Measurements from ENCODE around the gene TMED1. TPM values are rescaled to one million over a fixed set of nuclear protein-coding genes. Genes with fewer than 3 reads are reported as not detected.

Gene TMED1
- total and polyA plus RNA-seq, 2 of the 13 experiments (the other 11 are each of a cell fraction or from before 2014, with no cell fraction given): 48.3 to 51.8 TPM

- H2AFZ ChIP-seq (ENCODE audit: low read length): no peak overlapping the region
- peaks cover 0 to 2% of the 10 kb centered on the region in 2 experiments; a peak in 1 of 5 replicates for H3K36me3 ChIP-seq (replicated peaks in 1 of 2; ENCODE audit: control insufficient read depth in 1 of 2, insufficient read depth in 2 of 2, low read length in 2 of 2)
- 76% methylated on average over 1 of the region's 1 CpG for WGBS (ENCODE audit: low lambda C conversion rate)
- FAIRE-seq: no peak
- H3K79me2 ChIP-seq (ENCODE audit: insufficient read depth, low read length): peaks cover 56% of the 10 kb centered on the region
- BruUV-seq (replicated peaks): no TSS peak
- H3K4me2 ChIP-seq (ENCODE audit: low read depth, low read length): peak overlapping the region; percentile 27; the same call in 1 of the 2 replicates
- H4K20me1 ChIP-seq (ENCODE audit: insufficient read depth, low read length): no peaks in the 10 kb centered on the region
- H3K27me3 ChIP-seq (ENCODE audit: control insufficient read depth in 1 of 2, insufficient read depth in 2 of 2, low read length in 2 of 2): no peaks in the 10 kb centered on the region
- no peak for TF ChIP-seq MYNN (CRISPR knock-in tag; IDR thresholded peaks at IDR 0.05; ENCODE audit: low read depth)
- TF ChIP-seq ZNF460 (CRISPR knock-in tag; IDR thresholded peaks at IDR 0.05; ENCODE audit: borderline replicate concordance): peak; percentile 34; the same call in 1 of the 2 replicates
- no peak for DNase-seq (ENCODE audit: low spot score)
- peaks cover 71% of the 10 kb centered on the region for H3K4me1 ChIP-seq (ENCODE audit: insufficient read depth, low read length)
- no peak overlapping the region for H3K27ac ChIP-seq (ENCODE audit: extremely low read length, insufficient read depth, low read length)
- in situ Hi-C loops (cut with HindIII; ENCODE audit: extremely low pct_ligation_motif_present, low pct_unique_long_range_greater_than_20kb) (no loop called here), intact Hi-C loops (cut with micrococcal nuclease; ENCODE audit: unreplicated experiment) (loop anchor here (10.0 kb wide), 1 partner anchor 51 kb away; the partner anchor contains the start of genes TIMM29 and YIPF2)
- CTCF ChIA-PET (ENCODE audit: low intra/inter-chr PET ratio, low total read pairs): no interaction called here
- POLR2A ChIA-PET: interaction anchor here (0.6 kb wide), 1 partner anchor 330 kb away, joined by 3 read pairs; no protein-coding TSS in a partner anchor
- no peaks in the 10 kb centered on the region for H3K9me3 ChIP-seq (ENCODE audit: low read length)
- no peak overlapping the region for H3K9ac ChIP-seq (ENCODE audit: insufficient read depth, low read depth, low read length)
- ATAC-seq: no peak
- no peak overlapping the region for H3K4me3 ChIP-seq (replicated peaks in 1 of 3; ENCODE audit: insufficient read depth in 1 of 3, low read depth in 2 of 3, low read length in 3 of 3)
These were observed 38.0 kb upstream of the TMED1 start for GRCh38 chr19:10874024-10874423.

GRCh38 chr19:10872546-10873107, 36.6 kb upstream of the TMED1 start:
- Histone ChIP-seq H3K9ac (ENCODE audit: insufficient read depth, low read depth, low read length) (peak overlapping the region; percentile 82), H3K27ac (ENCODE audit: extremely low read length, insufficient read depth, low read length) (peak overlapping the region; percentile 60), H3K4me3 (replicated peaks in 1 of 3; ENCODE audit: insufficient read depth in 1 of 3, low read depth in 2 of 3, low read length in 3 of 3) (peak overlapping the region; percentile 85 to 96 (median 87)), H3K4me2 (ENCODE audit: low read depth, low read length) (peak overlapping the region; percentile 87), H3K36me3 (replicated peaks in 1 of 2; ENCODE audit: control insufficient read depth in 1 of 2, insufficient read depth in 2 of 2, low read length in 2 of 2) (peaks cover 0 to 2% of the 10 kb centered on the region in 2 experiments; a peak in 1 of 5 replicates), H3K27me3 (ENCODE audit: control insufficient read depth in 1 of 2, insufficient read depth in 2 of 2, low read length in 2 of 2) (no peaks in the 10 kb centered on the region), H4K20me1 (ENCODE audit: insufficient read depth, low read length) (no peaks in the 10 kb centered on the region), H2AFZ (ENCODE audit: low read length) (no peak overlapping the region), H3K9me3 (ENCODE audit: low read length) (no peaks in the 10 kb centered on the region), H3K4me1 (ENCODE audit: insufficient read depth, low read length) (peaks cover 62% of the 10 kb centered on the region), H3K79me2 (ENCODE audit: insufficient read depth, low read length) (peaks cover 45% of the 10 kb centered on the region)
- WGBS (ENCODE audit: low lambda C conversion rate): 5% methylated on average over 15 of the region's 16 CpGs
- no peak for ATAC-seq
- no peak for DNase-seq (ENCODE audit: low spot score)
- intact Hi-C loops (cut with micrococcal nuclease; ENCODE audit: unreplicated experiment): loop anchor here (10.0 kb wide), 1 partner anchor 52 kb away; the partner anchor contains the start of genes TIMM29 and YIPF2
- CTCF ChIA-PET (ENCODE audit: low intra/inter-chr PET ratio, low total read pairs): no interaction called here
- FAIRE-seq: no peak
- TSS peak; percentile 67 for BruUV-seq (replicated peaks)
- TF ChIP-seq BATF2 (CRISPR knock-in tag; IDR thresholded peaks at IDR 0.05): no peak
- TF ChIP-seq CEBPG (CRISPR knock-in tag; IDR thresholded peaks at IDR 0.05): no peak
- no peak; the same call in 1 of the 2 replicates for TF ChIP-seq ZNF687 (CRISPR knock-in tag; IDR thresholded peaks at IDR 0.05)
- peak; percentile 22; the same call in 1 of the 2 replicates for TF ChIP-seq PHF8 (CRISPR knock-in tag; IDR thresholded peaks at IDR 0.05)
- TF ChIP-seq POGK (CRISPR knock-in tag; conservative IDR thresholded peaks at IDR 0.05): no peak
- TF ChIP-seq STAT5B (CRISPR knock-in tag; IDR thresholded peaks at IDR 0.05): no peak
- no peak for TF ChIP-seq ISL2 (CRISPR knock-in tag; IDR thresholded peaks at IDR 0.05)
- peak; percentile 51; the same call in 1 of the 2 replicates for TF ChIP-seq DMAP1 (CRISPR knock-in tag; IDR thresholded peaks at IDR 0.05)
- POLR2A ChIA-PET: interaction anchor here (0.7 to 2.4 kb wide), 3 partner anchors 9 to 37 kb away, joined by 5 to 7 read pairs (median 5); partner anchors contain the start of gene TMED1
- in situ Hi-C loops (cut with HindIII; ENCODE audit: extremely low pct_ligation_motif_present, low pct_unique_long_range_greater_than_20kb): no loop called here
